H9 (cell line): ENCODE data around the gene ZNF524. TPM values are rescaled to one million over a fixed set of nuclear protein-coding genes. Genes with fewer than 3 reads are reported as not detected.
A peak's percentile ranks its signal among the peaks of the same experiment; 100 is the strongest.

Experiments used
- DNase-seq: peaks from one replicate; pipeline ENCODE4 v3.0.0-alpha.2; 2017
- H2AFZ ChIP-seq: one replicate; pipeline ENCODE4 v1.6.1; 2013; ENCODE audit warnings: mild to moderate bottlenecking, low read length, control low read depth, moderate library complexity
- H2AK5ac ChIP-seq: 2 replicates; pipeline ENCODE4 v1.6.1; 2013; ENCODE audit warnings: low read length, control low read depth, mixed read lengths; ENCODE audit not compliant: insufficient read length
- H2BK120ac ChIP-seq: one replicate; pipeline ENCODE4 v1.6.1; 2013; ENCODE audit warnings: low read depth, mild to moderate bottlenecking, low read length, control low read depth, inconsistent platforms; ENCODE audit not compliant: poor library complexity, severe bottlenecking
- H2BK12ac ChIP-seq: 2 replicates; pipeline ENCODE4 v1.6.1; 2013; ENCODE audit warnings: low read length, control low read depth, mixed read lengths, low read depth; ENCODE audit not compliant: insufficient read length
- H2BK15ac ChIP-seq: 2 replicates; pipeline ENCODE4 v1.6.1; 2013; ENCODE audit warnings: low read depth, low read length, control low read depth
- H2BK20ac ChIP-seq: one replicate; pipeline ENCODE4 v1.6.1; 2013; ENCODE audit warnings: low read depth, mild to moderate bottlenecking, low read length, control low read depth, inconsistent platforms; ENCODE audit not compliant: poor library complexity, severe bottlenecking
- H2BK5ac ChIP-seq: 2 replicates; pipeline ENCODE4 v1.6.1; 2013; ENCODE audit warnings: low read length, control low read depth, mixed read lengths; ENCODE audit not compliant: insufficient read length
- H3K14ac ChIP-seq: 2 replicates; pipeline ENCODE4 v1.6.1; 2013; ENCODE audit warnings: low read length, control low read depth; ENCODE audit not compliant: insufficient read depth
- H3K18ac ChIP-seq: 2 replicates; pipeline ENCODE4 v1.6.1; 2013; ENCODE audit warnings: low read depth, mild to moderate bottlenecking, mixed read lengths, low read length, control low read depth; ENCODE audit not compliant: insufficient read length
- H3K23ac ChIP-seq: 2 replicates; pipeline ENCODE4 v1.6.1; 2013; ENCODE audit warnings: low read length, control low read depth, mixed read lengths, low read depth; ENCODE audit not compliant: insufficient read length
- H3K23me2 ChIP-seq: 2 replicates; pipeline ENCODE4 v1.6.1; 2013; ENCODE audit warnings: low read depth, mild to moderate bottlenecking, mixed read lengths, low read length, control low read depth; ENCODE audit not compliant: insufficient read length, poor library complexity, severe bottlenecking
- H3K27ac ChIP-seq: 2 replicates; pipeline ENCODE4 v1.5.1; 2013; ENCODE audit warnings: low read length, control low read depth, mixed read lengths, low read depth; ENCODE audit not compliant: insufficient read length
- H3K27me3 ChIP-seq: 2 replicates; pipeline ENCODE4 v1.6.1; 2013; ENCODE audit warnings: low read length, control low read depth, inconsistent platforms; ENCODE audit not compliant: insufficient read depth
- H3K4ac ChIP-seq: 2 replicates; pipeline ENCODE4 v1.6.1; 2013; ENCODE audit warnings: low read depth, mild to moderate bottlenecking, control low read depth, inconsistent platforms, low read length, moderate library complexity
- H3K4me1 ChIP-seq: 2 replicates; pipeline ENCODE4 v1.6.1; 2013; ENCODE audit warnings: low read length, control low read depth, inconsistent platforms; ENCODE audit not compliant: insufficient read depth
- H3K4me2 ChIP-seq: 2 replicates; pipeline ENCODE4 v1.6.1; 2013; ENCODE audit warnings: low read length, control low read depth, mixed read lengths; ENCODE audit not compliant: insufficient read length, insufficient read depth
- H3K56ac ChIP-seq: 2 replicates; pipeline ENCODE4 v1.6.1; 2013; ENCODE audit warnings: low read depth, mild to moderate bottlenecking, mixed read lengths, low read length, control low read depth; ENCODE audit not compliant: insufficient read length
- H3K79me1 ChIP-seq: 2 replicates; pipeline ENCODE4 v1.6.1; 2013; ENCODE audit warnings: low read depth, mild to moderate bottlenecking, moderate library complexity, low read length, control low read depth, inconsistent platforms; ENCODE audit not compliant: insufficient read depth, poor library complexity, severe bottlenecking
- H3K79me2 ChIP-seq: 2 replicates; pipeline ENCODE4 v1.6.1; 2013; ENCODE audit warnings: low read length, control low read depth, inconsistent platforms; ENCODE audit not compliant: insufficient read depth
- H3K9ac ChIP-seq: 2 replicates; pipeline ENCODE4 v1.6.1; 2013; ENCODE audit warnings: low read length, control low read depth, mixed read lengths; ENCODE audit not compliant: insufficient read length; ENCODE audit errors: extremely low read depth
- H3K9me3 ChIP-seq: one replicate; pipeline ENCODE4 v1.6.1; 2013; ENCODE audit warnings: low read depth, low read length, inconsistent platforms; ENCODE audit not compliant: control insufficient read depth
- H3T11ph ChIP-seq: one replicate; pipeline ENCODE4 v1.6.1; 2013; ENCODE audit warnings: mild to moderate bottlenecking, low read length, control low read depth, inconsistent platforms
- H4K20me1 ChIP-seq: one replicate; pipeline ENCODE4 v1.6.1; 2013; ENCODE audit not compliant: control insufficient read depth, insufficient read length, insufficient read depth
- H4K5ac ChIP-seq: 2 replicates; pipeline ENCODE4 v1.6.1; 2013; ENCODE audit warnings: low read depth, mild to moderate bottlenecking, mixed read lengths, low read length, control low read depth; ENCODE audit not compliant: insufficient read length
- H4K8ac ChIP-seq: replicated peaks from 2 replicates; pipeline ENCODE4 v1.6.1; 2013; ENCODE audit warnings: low read length, control low read depth, mixed read lengths, low read depth; ENCODE audit not compliant: insufficient read length
- H4K91ac ChIP-seq: 2 replicates; pipeline ENCODE4 v1.6.1; 2013; ENCODE audit warnings: low read depth, mild to moderate bottlenecking, moderate library complexity, mixed read lengths, low read length, control low read depth; ENCODE audit not compliant: insufficient read length
- H3K27ac Mint-ChIP-seq, 3 experiments: 2 replicates in 2 of 3; 3 replicates in 1 of 3; pipeline ENCODE4 v1.8.0; 2020 to 2021; ENCODE audit warnings: mixed read lengths in 3 of 3, mild to moderate bottlenecking in 1 of 3, moderate library complexity in 1 of 3
- H3K27me3 Mint-ChIP-seq: 2 replicates; pipeline ENCODE4 v1.8.0; 2021; ENCODE audit warnings: low read depth, mild to moderate bottlenecking, moderate library complexity, mixed read lengths
- H3K36me3 Mint-ChIP-seq, 3 experiments: 2 replicates in 2 of 3; 3 replicates in 1 of 3; pipeline ENCODE4 v1.8.0; 2020 to 2021; ENCODE audit warnings: low read depth in 3 of 3, mixed read lengths in 3 of 3; ENCODE audit not compliant: insufficient read depth in 1 of 3
- H3K4me1 Mint-ChIP-seq, 2 experiments: 2 replicates each; pipeline ENCODE4 v1.8.0; 2020; ENCODE audit warnings: mixed read lengths in 2 of 2
- H3K4me3 Mint-ChIP-seq, 2 experiments: 2 replicates in 1 of 2; 3 replicates in 1 of 2; pipeline ENCODE4 v1.8.0; 2020 to 2021; ENCODE audit warnings: mild to moderate bottlenecking in 2 of 2, mixed read lengths in 2 of 2, moderate library complexity in 1 of 2
- H3K9me3 Mint-ChIP-seq, 2 experiments: 2 replicates in 1 of 2; 3 replicates in 1 of 2; pipeline ENCODE4 v1.8.0; 2020; ENCODE audit warnings: mild to moderate bottlenecking in 2 of 2, mixed read lengths in 2 of 2, moderate library complexity in 1 of 2
- WGBS: extraction: QIAGEN DNeasy Blood & Tissue Kit; methylation state at CpG from one replicate; pipeline ENCODE4 v1.1.7; 2013; ENCODE audit warnings: missing lambda C conversion rate, low lambda C conversion rate, mixed read lengths; ENCODE audit not compliant: insufficient read length; ENCODE audit errors: extremely low coverage; 5-methylcytosine and 5-hydroxymethylcytosine counted together
- total RNA-seq: library from RNA; stranded (reverse); gene quantifications from 2 replicates; pipeline ENCODE4 v1.2.1, GENCODE V29; 2021
- TF ChIP-seq, protein P1 (sequence below): fragments of 200-600 bp; sonication (generic); conservative IDR thresholded peaks from 3 replicates; pipeline ENCODE4 v1.8.0; 2021; ENCODE audit warnings: antibody characterized with exemption, mild to moderate bottlenecking

The ZNF524 gene
- total RNA-seq, 1 experiment from 2014 or later, result 3.0 TPM

DNA sequence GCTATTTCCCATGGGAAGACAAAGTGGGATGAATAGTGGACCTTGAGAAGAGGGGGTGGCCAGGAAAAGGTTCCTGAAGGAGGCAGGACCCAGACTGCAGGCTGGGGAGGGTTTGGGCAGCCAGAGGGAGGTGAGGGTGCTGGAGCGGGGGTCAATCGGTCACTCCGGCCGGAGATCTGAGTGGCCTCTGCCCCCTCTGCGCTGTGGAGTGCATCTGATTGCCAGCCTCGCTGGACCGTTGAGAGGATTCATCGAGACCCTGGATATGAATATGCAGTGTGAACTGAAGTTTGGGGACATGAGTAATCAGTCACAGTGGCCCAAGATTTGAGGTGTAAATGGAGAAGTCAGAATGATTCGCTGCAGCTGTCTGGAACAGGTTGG lies 35.2 kb downstream of the ZNF524 start:
- Histone ChIP-seq H4K8ac (no peak overlapping the region), H3K27me3 (no peaks in the 10 kb centered on the region), H4K20me1 (no peaks in the 10 kb centered on the region), H3K79me1 (peaks cover 6% of the 10 kb centered on the region), H3K14ac (peak overlapping the region; percentile 69), H2BK15ac (no peak overlapping the region), H2AFZ (no peak overlapping the region), H3K9ac (peak overlapping the region; percentile 94), H4K91ac (no peak overlapping the region), H2AK5ac (no peak overlapping the region), H3T11ph (no peak overlapping the region), H3K79me2 (peaks cover 10% of the 10 kb centered on the region; the same call in 1 of the 2 replicates), H3K27ac (no peak overlapping the region), H2BK5ac (no peak overlapping the region), H2BK12ac (no peak overlapping the region), H3K23me2 (peaks cover 7% of the 10 kb centered on the region), H3K4ac (no peak overlapping the region), H3K4me2 (peak overlapping the region; percentile 85), H3K18ac (peak overlapping the region; percentile 15), H4K5ac (no peak overlapping the region), H3K56ac (no peak overlapping the region), H3K4me1 (0 out of 2 replicates have a peak, but pooled peaks cover 2% of the 10 kb centered on the region), H3K9me3 (no peaks in the 10 kb centered on the region), H3K23ac (no peak overlapping the region), H2BK120ac (no peak overlapping the region), H2BK20ac (no peak overlapping the region)
- Mint-ChIP-seq H3K27ac (peak overlapping the region; percentile 98 to 100 (median 99)), H3K27me3 (peaks cover 2% of the 10 kb centered on the region; the same call in 1 of the 2 replicates), H3K9me3 (no peaks in the 10 kb centered on the region; a peak in 1 of 5 replicates), H3K4me3 (peak overlapping the region; percentile 100), H3K36me3 (peaks cover 10 to 15% (median 14%) of the 10 kb centered on the region in 3 experiments), H3K4me1 (peaks cover 20 to 34% of the 10 kb centered on the region in 2 experiments)
- DNase-seq, result no peak
- TF ChIP-seq, protein P1, sequence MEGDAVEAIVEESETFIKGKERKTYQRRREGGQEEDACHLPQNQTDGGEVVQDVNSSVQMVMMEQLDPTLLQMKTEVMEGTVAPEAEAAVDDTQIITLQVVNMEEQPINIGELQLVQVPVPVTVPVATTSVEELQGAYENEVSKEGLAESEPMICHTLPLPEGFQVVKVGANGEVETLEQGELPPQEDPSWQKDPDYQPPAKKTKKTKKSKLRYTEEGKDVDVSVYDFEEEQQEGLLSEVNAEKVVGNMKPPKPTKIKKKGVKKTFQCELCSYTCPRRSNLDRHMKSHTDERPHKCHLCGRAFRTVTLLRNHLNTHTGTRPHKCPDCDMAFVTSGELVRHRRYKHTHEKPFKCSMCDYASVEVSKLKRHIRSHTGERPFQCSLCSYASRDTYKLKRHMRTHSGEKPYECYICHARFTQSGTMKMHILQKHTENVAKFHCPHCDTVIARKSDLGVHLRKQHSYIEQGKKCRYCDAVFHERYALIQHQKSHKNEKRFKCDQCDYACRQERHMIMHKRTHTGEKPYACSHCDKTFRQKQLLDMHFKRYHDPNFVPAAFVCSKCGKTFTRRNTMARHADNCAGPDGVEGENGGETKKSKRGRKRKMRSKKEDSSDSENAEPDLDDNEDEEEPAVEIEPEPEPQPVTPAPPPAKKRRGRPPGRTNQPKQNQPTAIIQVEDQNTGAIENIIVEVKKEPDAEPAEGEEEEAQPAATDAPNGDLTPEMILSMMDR, result no peak
- WGBS, result no CpG with 5 or more reads among the region's 9 CpGs
